A549 (cell line): Measurements from ENCODE around the gene ZNF135. TPM values are rescaled to one million over a fixed set of nuclear protein-coding genes. Genes with fewer than 3 reads are reported as not detected.

Experiments used
- ATAC-seq, 2 experiments: fragments of 200-7000 bp in 1 of 2; fragments of >200 bp in 1 of 2; cut with Nextera tagmentation in 1 of 2; cut with Tn5 transposase in 1 of 2; 3 replicates each; pipeline versions ENCODE4 v1.8.0 to v1.9.1; 2018 to 2020; ENCODE audit warnings: mild to moderate bottlenecking in 1 of 2, moderate library complexity in 1 of 2
- CTCF ChIA-PET: fragments of 300-600 bp; sonication (Branson Sonifier 250); formaldehyde crosslinking; extraction: SDS; loops from one replicate; lab custom pipeline; 2021; ENCODE audit warnings: antibody characterized with exemption, inconsistent platforms; lab: Yijun Ruan, JAX
- POLR2A ChIA-PET: fragments of 350-600 bp; formaldehyde crosslinking; extraction: SDS; loops from one replicate; lab custom pipeline; 2021; ENCODE audit warnings: antibody characterized with exemption, inconsistent platforms; lab: Yijun Ruan, JAX
- DNase-seq, 2 experiments: peaks; one replicate each; pipeline versions ENCODE4 v3.0.0 to v3.0.0-alpha.2; 2011 to 2016; ENCODE audit warnings: low read depth in 1 of 2, low spot score in 1 of 2
- FAIRE-seq: peaks from 2 replicates; lab custom pipeline; 2011; peaks lifted over from hg19 to GRCh38; lab: Jason Lieb, UNC
- H3K27ac ChIP-seq, 2 experiments: fragments of >200 bp; sonication (Bioruptor Twin); formaldehyde crosslinking; 3 replicates each; pipeline ENCODE4 v1.5.1; 2016 to 2017
- H3K4me1 ChIP-seq: fragments of >200 bp; sonication (Bioruptor Twin); formaldehyde crosslinking; 3 replicates; pipeline ENCODE4 v1.6.1; 2016
- H3K4me2 ChIP-seq: fragments of >200 bp; sonication (Bioruptor Twin); formaldehyde crosslinking; 3 replicates; pipeline ENCODE4 v1.6.1; 2016
- H3K4me3 ChIP-seq: fragments of >200 bp; sonication (Bioruptor Twin); formaldehyde crosslinking; 3 replicates; pipeline ENCODE4 v1.5.1; 2016
- H3K9me3 ChIP-seq: fragments of >200 bp; sonication (Bioruptor Twin); formaldehyde crosslinking; 3 replicates; pipeline ENCODE4 v1.6.1; 2016
- CHD2 ChIP-seq: fragments of 150-350 bp; IDR thresholded peaks from 2 replicates; pipeline ENCODE4 v1.6.1; 2014; ENCODE audit warnings: low read length; ENCODE audit not compliant: partially characterized antibody
- ESRRA ChIP-seq: fragments of 150-350 bp; IDR thresholded peaks from 2 replicates; pipeline ENCODE4 v1.6.1; 2014; ENCODE audit warnings: mild to moderate bottlenecking, low read length, borderline replicate concordance
- FOSB ChIP-seq: fragments of 250-450 bp; sonication (Bioruptor Pico); IDR thresholded peaks from 2 replicates; pipeline ENCODE4 v1.5.0; 2020; ENCODE audit warnings: mild to moderate bottlenecking, moderate library complexity
- FOXS1 ChIP-seq: fragments of 250-450 bp; sonication (Bioruptor Pico); IDR thresholded peaks from 2 replicates; pipeline ENCODE4 v1.5.0; 2020; ENCODE audit warnings: mild to moderate bottlenecking, moderate library complexity
- HDAC2 ChIP-seq: fragments of 200-600 bp; sonication (generic); IDR thresholded peaks from 2 replicates; pipeline ENCODE4 v1.6.1; 2016
- HOXA7 ChIP-seq: fragments of 250-450 bp; sonication (Bioruptor Pico); IDR thresholded peaks from 2 replicates; pipeline ENCODE4 v1.5.0; 2020; ENCODE audit warnings: mild to moderate bottlenecking, moderate library complexity
- HOXB13 ChIP-seq: fragments of 250-450 bp; sonication (Bioruptor Pico); IDR thresholded peaks from 2 replicates; pipeline ENCODE4 v1.5.0; 2020; ENCODE audit warnings: low read depth, mild to moderate bottlenecking, moderate library complexity
- JUN ChIP-seq, 2 experiments: fragments of >200 bp; sonication (Bioruptor Twin); formaldehyde crosslinking; IDR thresholded peaks; 2 replicates in 1 of 2; 3 replicates in 1 of 2; pipeline ENCODE4 v1.6.1; 2016 to 2017
- JUNB ChIP-seq: fragments of >200 bp; sonication (Bioruptor Twin); formaldehyde crosslinking; IDR thresholded peaks from 2 replicates; pipeline ENCODE4 v1.6.1; 2016
- KDM1A ChIP-seq: fragments of 200-600 bp; sonication (generic); IDR thresholded peaks from 2 replicates; pipeline ENCODE4 v1.6.1; 2016; ENCODE audit warnings: low read depth, mild to moderate bottlenecking
- MAFK ChIP-seq: fragments of 450-650 bp; IDR thresholded peaks from 2 replicates; pipeline ENCODE4 v1.6.1; 2014; ENCODE audit not compliant: partially characterized antibody
- MAX ChIP-seq: IDR thresholded peaks from 2 replicates; pipeline ENCODE4 v1.6.1; 2012
- MYC ChIP-seq: IDR thresholded peaks from 2 replicates; pipeline ENCODE4 v1.6.1; 2012; ENCODE audit warnings: mild to moderate bottlenecking, inconsistent platforms, low read length, improper control_type of control experiment, borderline replicate concordance
- NFE2L2 ChIP-seq: fragments of 150-350 bp; conservative IDR thresholded peaks from 2 replicates; pipeline ENCODE4 v1.6.1; 2014; ENCODE audit warnings: low read length
- NPAS2 ChIP-seq: fragments of 250-450 bp; sonication (Bioruptor Pico); IDR thresholded peaks from 2 replicates; pipeline ENCODE4 v1.8.0; 2022; ENCODE audit warnings: mild to moderate bottlenecking, moderate library complexity, borderline replicate concordance
- POLR2AphosphoS2 ChIP-seq: conservative IDR thresholded peaks from 2 replicates; pipeline ENCODE4 v1.6.1; 2012; ENCODE audit warnings: low read length, improper control_type of control experiment, inconsistent platforms
- RARB ChIP-seq: fragments of 250-450 bp; sonication (Bioruptor Pico); IDR thresholded peaks from 2 replicates; pipeline ENCODE4 v1.8.0; 2021; ENCODE audit warnings: mild to moderate bottlenecking, moderate library complexity
- RFX5 ChIP-seq: fragments of 450-650 bp; IDR thresholded peaks from 2 replicates; pipeline ENCODE4 v1.7.1; 2014; ENCODE audit warnings: antibody characterized with exemption, mild to moderate bottlenecking, moderate library complexity
- SREBF2 ChIP-seq: fragments of 450-650 bp; IDR thresholded peaks from 2 replicates; pipeline ENCODE4 v1.6.1; 2014; ENCODE audit warnings: mild to moderate bottlenecking, moderate library complexity
- TP53 ChIP-seq: fragments of 250-450 bp; sonication (Bioruptor Pico); IDR thresholded peaks from 2 replicates; pipeline ENCODE4 v1.5.0; 2021; ENCODE audit warnings: mild to moderate bottlenecking, moderate library complexity
- ZC3H11A ChIP-seq: fragments of 450-650 bp; IDR thresholded peaks from 2 replicates; pipeline ENCODE4 v1.6.1; 2014; ENCODE audit warnings: antibody characterized with exemption, mild to moderate bottlenecking
- ZFP36 ChIP-seq: fragments of 450-650 bp; IDR thresholded peaks from 2 replicates; pipeline ENCODE4 v1.6.1; 2014; ENCODE audit warnings: borderline replicate concordance; ENCODE audit not compliant: partially characterized antibody
- ZSCAN20 ChIP-seq: fragments of 250-450 bp; sonication (Bioruptor Pico); IDR thresholded peaks from 2 replicates; pipeline ENCODE4 v1.8.0; 2022; ENCODE audit warnings: mild to moderate bottlenecking, moderate library complexity
- WGBS: methylation state at CpG from one replicate; pipeline ENCODE4 v1.1.6; 2017; ENCODE audit errors: missing lambda C conversion rate; 5-methylcytosine and 5-hydroxymethylcytosine counted together
- polyA plus RNA-seq, 4 experiments: library from polyadenylated mRNA; depleted of rRNA in 3 of 4; stranded (reverse); fragments of >200 nt; fragmentation: RNase III in 1 of 4; extraction: RNeasy Plus Mini Kit Qiagen cat#74134 plus additional on column Dnase treatment in 1 of 4; gene quantifications; 2 replicates in 3 of 4; 3 replicates in 1 of 4; pipeline ENCODE4 v1.2.3, GENCODE V29; 2011 to 2017
- TF ChIP-seq, protein P1 (sequence below): IDR thresholded peaks from 2 replicates; pipeline ENCODE4 v1.6.1; 2012
- TF ChIP-seq, protein P2 (sequence below): fragments of >200 bp; sonication (Bioruptor Twin); formaldehyde crosslinking; IDR thresholded peaks from 3 replicates; pipeline ENCODE4 v1.5.1; 2016
- TF ChIP-seq, protein P3 (sequence below): IDR thresholded peaks from 2 replicates; pipeline ENCODE4 v1.6.1; 2012; ENCODE audit warnings: low read depth, borderline replicate concordance
- TF ChIP-seq, protein P4 (sequence below): fragments of 200-600 bp; sonication (generic); IDR thresholded peaks from 2 replicates; pipeline ENCODE4 v1.6.1; 2016; ENCODE audit warnings: antibody characterized with exemption, mild to moderate bottlenecking, moderate library complexity

ZNF135 gene
- polyA plus RNA-seq, 2 of the 4 experiments (the other 2 are of a cell fraction), result not detected

DNA sequence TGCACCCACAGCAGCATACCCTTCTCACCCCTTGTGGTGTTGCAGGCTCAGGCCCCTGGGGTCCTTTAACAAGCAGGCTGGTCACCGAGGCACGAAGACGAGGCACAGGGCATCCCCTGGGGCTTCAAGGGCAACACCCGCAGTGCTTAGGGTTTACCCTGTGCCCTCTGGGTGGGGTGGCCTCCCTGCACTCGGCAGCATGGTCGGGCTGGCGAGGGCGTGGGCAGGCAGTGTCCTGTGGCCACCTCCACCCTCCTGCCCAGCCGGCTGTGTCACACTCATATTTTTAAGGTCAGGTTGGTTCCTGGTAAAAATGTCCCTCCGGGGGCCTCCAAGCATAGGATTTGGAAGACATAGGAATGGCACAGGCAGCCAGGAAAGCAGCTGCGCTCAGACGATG is 11.4 kb upstream of the ZNF135 start (continued):
- TF ChIP-seq, protein P1, sequence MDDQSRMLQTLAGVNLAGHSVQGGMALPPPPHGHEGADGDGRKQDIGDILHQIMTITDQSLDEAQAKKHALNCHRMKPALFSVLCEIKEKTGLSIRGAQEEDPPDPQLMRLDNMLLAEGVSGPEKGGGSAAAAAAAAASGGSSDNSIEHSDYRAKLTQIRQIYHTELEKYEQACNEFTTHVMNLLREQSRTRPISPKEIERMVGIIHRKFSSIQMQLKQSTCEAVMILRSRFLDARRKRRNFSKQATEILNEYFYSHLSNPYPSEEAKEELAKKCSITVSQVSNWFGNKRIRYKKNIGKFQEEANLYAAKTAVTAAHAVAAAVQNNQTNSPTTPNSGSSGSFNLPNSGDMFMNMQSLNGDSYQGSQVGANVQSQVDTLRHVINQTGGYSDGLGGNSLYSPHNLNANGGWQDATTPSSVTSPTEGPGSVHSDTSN, result no peak
- TF ChIP-seq TP53 (CRISPR knock-in tag), result no peak
- TF ChIP-seq FOXS1 (CRISPR knock-in tag), result no peak
- TF ChIP-seq POLR2AphosphoS2, result no peak

GRCh38 chr19:58052256-58052655 is 6.8 kb upstream of the ZNF135 start:
- Histone ChIP-seq H3K4me3 (no peak overlapping the region), H3K27ac (no peak overlapping the region), H3K4me2 (no peak overlapping the region), H3K4me1 (no peaks in the 10 kb centered on the region), H3K9me3 (peaks cover 83% of the 10 kb centered on the region)
- ChIA-PET CTCF (interaction anchor here (0.6 kb wide), 1 partner anchor 21 kb away, joined by 3 read pairs; no protein-coding TSS in a partner anchor), POLR2A (no interaction called here)
- FAIRE-seq, result no peak
- ATAC-seq, result no peak
- WGBS, result 60% methylated on average over 13 of the region's 16 CpGs
- TF ChIP-seq ESRRA, result no peak
- TF ChIP-seq ZFP36, result no peak
- TF ChIP-seq ZSCAN20, result no peak
- TF ChIP-seq FOSB (CRISPR knock-in tag), result no peak
- no peak for TF ChIP-seq HDAC2
- TF ChIP-seq, protein P2, sequence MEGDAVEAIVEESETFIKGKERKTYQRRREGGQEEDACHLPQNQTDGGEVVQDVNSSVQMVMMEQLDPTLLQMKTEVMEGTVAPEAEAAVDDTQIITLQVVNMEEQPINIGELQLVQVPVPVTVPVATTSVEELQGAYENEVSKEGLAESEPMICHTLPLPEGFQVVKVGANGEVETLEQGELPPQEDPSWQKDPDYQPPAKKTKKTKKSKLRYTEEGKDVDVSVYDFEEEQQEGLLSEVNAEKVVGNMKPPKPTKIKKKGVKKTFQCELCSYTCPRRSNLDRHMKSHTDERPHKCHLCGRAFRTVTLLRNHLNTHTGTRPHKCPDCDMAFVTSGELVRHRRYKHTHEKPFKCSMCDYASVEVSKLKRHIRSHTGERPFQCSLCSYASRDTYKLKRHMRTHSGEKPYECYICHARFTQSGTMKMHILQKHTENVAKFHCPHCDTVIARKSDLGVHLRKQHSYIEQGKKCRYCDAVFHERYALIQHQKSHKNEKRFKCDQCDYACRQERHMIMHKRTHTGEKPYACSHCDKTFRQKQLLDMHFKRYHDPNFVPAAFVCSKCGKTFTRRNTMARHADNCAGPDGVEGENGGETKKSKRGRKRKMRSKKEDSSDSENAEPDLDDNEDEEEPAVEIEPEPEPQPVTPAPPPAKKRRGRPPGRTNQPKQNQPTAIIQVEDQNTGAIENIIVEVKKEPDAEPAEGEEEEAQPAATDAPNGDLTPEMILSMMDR, result no peak
- TF ChIP-seq SREBF2, result no peak
- no peak for TF ChIP-seq RFX5
- no peak for TF ChIP-seq ZC3H11A
- TF ChIP-seq, protein P3, sequence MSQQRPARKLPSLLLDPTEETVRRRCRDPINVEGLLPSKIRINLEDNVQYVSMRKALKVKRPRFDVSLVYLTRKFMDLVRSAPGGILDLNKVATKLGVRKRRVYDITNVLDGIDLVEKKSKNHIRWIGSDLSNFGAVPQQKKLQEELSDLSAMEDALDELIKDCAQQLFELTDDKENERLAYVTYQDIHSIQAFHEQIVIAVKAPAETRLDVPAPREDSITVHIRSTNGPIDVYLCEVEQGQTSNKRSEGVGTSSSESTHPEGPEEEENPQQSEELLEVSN, result no peak
- DNase-seq, result no peak

DNA sequence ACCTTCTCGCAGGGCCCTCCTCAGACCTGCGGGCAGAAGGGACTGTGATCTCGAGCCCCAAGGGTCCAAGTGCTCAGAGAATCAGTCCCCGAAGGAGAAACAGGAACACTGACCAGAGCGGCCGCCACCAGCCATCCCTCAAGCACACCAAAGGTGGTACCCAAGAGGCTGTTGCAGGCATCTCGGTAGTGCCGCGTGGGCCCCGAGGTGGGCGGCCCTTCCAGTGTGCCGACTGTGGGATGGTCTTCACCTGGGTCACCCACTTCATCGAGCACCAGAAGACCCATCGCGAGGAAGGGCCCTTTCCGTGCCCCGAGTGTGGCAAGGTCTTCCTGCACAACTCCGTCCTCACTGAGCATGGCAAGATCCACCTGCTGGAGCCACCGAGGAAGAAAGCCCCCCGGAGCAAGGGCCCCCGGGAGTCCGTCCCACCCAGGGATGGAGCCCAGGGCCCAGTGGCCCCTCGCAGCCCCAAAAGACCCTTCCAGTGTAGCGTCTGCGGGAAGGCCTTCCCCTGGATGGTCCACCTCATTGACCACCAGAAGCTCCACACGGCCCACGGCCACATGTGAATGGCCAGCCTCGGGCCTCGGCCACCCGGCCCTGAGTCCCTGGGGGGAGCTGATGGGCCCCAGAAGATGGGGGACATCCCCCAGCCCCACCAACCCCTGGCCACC is 5.5 kb upstream of the ZNF135 start:
- WGBS, result 48% methylated on average over 26 of the region's 30 CpGs
- POLR2A ChIA-PET, result no interaction called here
- no peak for TF ChIP-seq HOXA7 (CRISPR knock-in tag)
- no peak for TF ChIP-seq MYC
- no peak for TF ChIP-seq RARB (CRISPR knock-in tag)
- no peak for TF ChIP-seq KDM1A
- TF ChIP-seq ZSCAN20, result no peak
- TF ChIP-seq POLR2AphosphoS2, result no peak
- TF ChIP-seq NFE2L2, result no peak
- no peak for TF ChIP-seq JUNB
- TF ChIP-seq, protein P2, result no peak
- TF ChIP-seq, protein P4, sequence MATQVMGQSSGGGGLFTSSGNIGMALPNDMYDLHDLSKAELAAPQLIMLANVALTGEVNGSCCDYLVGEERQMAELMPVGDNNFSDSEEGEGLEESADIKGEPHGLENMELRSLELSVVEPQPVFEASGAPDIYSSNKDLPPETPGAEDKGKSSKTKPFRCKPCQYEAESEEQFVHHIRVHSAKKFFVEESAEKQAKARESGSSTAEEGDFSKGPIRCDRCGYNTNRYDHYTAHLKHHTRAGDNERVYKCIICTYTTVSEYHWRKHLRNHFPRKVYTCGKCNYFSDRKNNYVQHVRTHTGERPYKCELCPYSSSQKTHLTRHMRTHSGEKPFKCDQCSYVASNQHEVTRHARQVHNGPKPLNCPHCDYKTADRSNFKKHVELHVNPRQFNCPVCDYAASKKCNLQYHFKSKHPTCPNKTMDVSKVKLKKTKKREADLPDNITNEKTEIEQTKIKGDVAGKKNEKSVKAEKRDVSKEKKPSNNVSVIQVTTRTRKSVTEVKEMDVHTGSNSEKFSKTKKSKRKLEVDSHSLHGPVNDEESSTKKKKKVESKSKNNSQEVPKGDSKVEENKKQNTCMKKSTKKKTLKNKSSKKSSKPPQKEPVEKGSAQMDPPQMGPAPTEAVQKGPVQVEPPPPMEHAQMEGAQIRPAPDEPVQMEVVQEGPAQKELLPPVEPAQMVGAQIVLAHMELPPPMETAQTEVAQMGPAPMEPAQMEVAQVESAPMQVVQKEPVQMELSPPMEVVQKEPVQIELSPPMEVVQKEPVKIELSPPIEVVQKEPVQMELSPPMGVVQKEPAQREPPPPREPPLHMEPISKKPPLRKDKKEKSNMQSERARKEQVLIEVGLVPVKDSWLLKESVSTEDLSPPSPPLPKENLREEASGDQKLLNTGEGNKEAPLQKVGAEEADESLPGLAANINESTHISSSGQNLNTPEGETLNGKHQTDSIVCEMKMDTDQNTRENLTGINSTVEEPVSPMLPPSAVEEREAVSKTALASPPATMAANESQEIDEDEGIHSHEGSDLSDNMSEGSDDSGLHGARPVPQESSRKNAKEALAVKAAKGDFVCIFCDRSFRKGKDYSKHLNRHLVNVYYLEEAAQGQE, result no peak
- no peak for TF ChIP-seq MAFK
- TF ChIP-seq CHD2, result no peak
- TF ChIP-seq MAX, result no peak
- no peak for TF ChIP-seq HOXB13 (CRISPR knock-in tag)
- TF ChIP-seq JUN (IDR thresholded peaks at IDR 0.05), result no peak
- no peak for TF ChIP-seq NPAS2 (CRISPR knock-in tag)
- Histone ChIP-seq H3K4me1 (no peaks in the 10 kb centered on the region), H3K4me3 (no peak overlapping the region), H3K27ac (no peak overlapping the region), H3K4me2 (no peak overlapping the region), H3K9me3 (peaks cover 83% of the 10 kb centered on the region)
- no peak for ATAC-seq
- DNase-seq, result no peak
- FAIRE-seq, result no peak
- CTCF ChIA-PET, result interaction anchor here (1.2 kb wide), 1 partner anchor 19 kb away, joined by 4 read pairs; no protein-coding TSS in a partner anchor
